HUES64 (cell line): ENCODE measurements around the gene NMU.

ENCODE experiments used
- H3K27ac ChIP-seq: 2 replicates; pipeline ENCODE4 v1.7.0; 2013; ENCODE audit warnings: low read depth, low read length, inconsistent platforms
- H3K27me3 ChIP-seq: 2 replicates; pipeline ENCODE4 v1.6.1; 2013; ENCODE audit warnings: mild to moderate bottlenecking, low read length; ENCODE audit not compliant: insufficient read depth
- H3K36me3 ChIP-seq: 2 replicates; pipeline ENCODE4 v1.6.1; 2013; ENCODE audit warnings: mild to moderate bottlenecking, low read length; ENCODE audit not compliant: insufficient read depth
- H3K4me1 ChIP-seq: 2 replicates; pipeline ENCODE4 v1.6.1; 2013; ENCODE audit warnings: mild to moderate bottlenecking, low read length, moderate library complexity; ENCODE audit not compliant: insufficient read depth
- H3K4me3 ChIP-seq: 2 replicates; pipeline ENCODE4 v1.5.1; 2013; ENCODE audit warnings: mild to moderate bottlenecking, low read length, moderate library complexity
- H3K9ac ChIP-seq: 2 replicates; pipeline ENCODE4 v1.6.1; 2013; ENCODE audit warnings: mild to moderate bottlenecking, low read depth, low read length
- H3K9me3 ChIP-seq: 2 replicates; pipeline ENCODE4 v1.6.1; 2013; ENCODE audit warnings: low read depth, low read length; ENCODE audit not compliant: insufficient read depth
- WGBS: fragments of 150-250, 120-280 bp; methylation state at CpG from one replicate; pipeline ENCODE4 v1.1.7; 2013; ENCODE audit warnings: missing lambda C conversion rate; 5-methylcytosine and 5-hydroxymethylcytosine counted together

The NMU gene

DNA sequence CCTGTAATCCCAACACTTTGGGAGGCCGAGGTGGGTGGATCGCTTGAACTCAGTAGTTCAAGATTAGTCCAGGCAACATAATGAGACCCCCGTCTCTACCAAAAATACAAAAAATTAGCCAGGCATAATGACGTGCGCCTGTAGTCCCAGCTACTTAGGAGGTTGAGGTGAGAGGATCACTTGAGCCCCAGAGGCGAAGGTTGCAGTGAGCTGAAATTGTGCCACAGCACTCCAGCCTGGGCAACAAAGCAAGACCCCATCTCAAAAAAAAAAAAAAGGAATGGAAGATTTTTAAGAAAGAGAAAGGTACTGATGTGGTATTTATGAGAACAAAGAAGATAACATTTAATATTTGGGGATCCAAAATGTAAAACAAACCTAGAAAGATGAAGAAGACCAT, 27.0 kb upstream of the NMU start:
- no peak overlapping the region for H3K4me3 ChIP-seq
- no peak overlapping the region for H3K9ac ChIP-seq
- no peaks in the 10 kb centered on the region for H3K27me3 ChIP-seq
- H3K4me1 ChIP-seq, result peaks cover 13% of the 10 kb centered on the region; the same call in 1 of the 2 replicates
- H3K27ac ChIP-seq, result no peak overlapping the region
- H3K36me3 ChIP-seq, result no peaks in the 10 kb centered on the region
- 99% methylated on average over 6 of the region's 6 CpGs for WGBS
- no peaks in the 10 kb centered on the region for H3K9me3 ChIP-seq

GRCh38 chr4:55661398-55662056, 25.4 kb upstream of the NMU start:
- Histone ChIP-seq H3K27me3 (no peaks in the 10 kb centered on the region), H3K27ac (no peak overlapping the region)
- 93% methylated on average over 5 of the region's 5 CpGs for WGBS

DNA sequence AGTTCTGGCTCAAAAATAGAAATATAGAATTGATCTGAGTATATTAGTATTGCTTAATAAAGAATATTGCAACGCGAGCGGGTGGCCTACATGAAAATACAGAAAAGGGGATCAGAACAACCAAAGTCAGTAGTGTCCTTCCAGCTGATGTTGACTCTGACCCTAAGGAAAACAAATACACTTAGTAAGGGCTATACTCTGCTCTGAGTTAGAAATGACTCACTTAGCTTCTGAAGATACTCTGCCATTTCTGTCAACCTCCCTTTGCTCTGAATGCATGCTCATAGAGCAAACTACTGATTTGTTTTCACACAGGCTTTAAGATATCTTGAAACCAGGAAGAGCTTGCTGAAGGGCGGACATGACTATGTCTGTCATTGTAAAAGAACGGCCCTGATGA, 22.6 kb upstream of the NMU start:
- no peak overlapping the region for H3K9ac ChIP-seq
- no peak overlapping the region for H3K4me3 ChIP-seq
- H3K27ac ChIP-seq, result no peak overlapping the region
- no peaks in the 10 kb centered on the region for H3K27me3 ChIP-seq
- no peaks in the 10 kb centered on the region for H3K9me3 ChIP-seq
- H3K4me1 ChIP-seq, result peaks cover 13% of the 10 kb centered on the region; the same call in 1 of the 2 replicates
- 96% methylated on average over 5 of the region's 5 CpGs for WGBS
- no peaks in the 10 kb centered on the region for H3K36me3 ChIP-seq

More at GRCh38 chr4:55661398-55662056, 25.4 kb upstream of the NMU start:
- Histone ChIP-seq H3K9ac (no peak overlapping the region), H3K4me3 (no peak overlapping the region), H3K4me1 (peaks cover 13% of the 10 kb centered on the region; the same call in 1 of the 2 replicates), H3K9me3 (no peaks in the 10 kb centered on the region), H3K36me3 (no peaks in the 10 kb centered on the region)

DNA sequence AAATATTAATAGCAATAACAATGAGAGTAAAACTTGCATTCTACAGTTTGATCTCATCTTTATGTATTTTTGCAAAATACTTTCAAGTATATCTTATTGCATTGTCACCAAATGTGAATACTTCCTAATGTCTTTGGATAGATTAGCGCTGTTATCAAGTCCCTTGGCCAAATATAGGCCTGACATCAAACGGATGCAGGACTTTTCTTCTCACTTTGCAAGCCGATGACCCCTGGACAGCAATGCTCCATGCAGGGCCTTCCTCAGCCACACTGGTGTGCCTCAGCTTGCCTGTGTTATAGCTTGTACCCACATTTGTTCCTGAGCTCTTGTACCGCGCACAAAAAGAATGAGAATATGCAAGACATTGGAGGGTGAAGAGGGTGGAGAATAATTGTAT, 18.0 kb upstream of the NMU start:
- no peak overlapping the region for H3K4me3 ChIP-seq
- no peak overlapping the region for H3K27ac ChIP-seq
- H3K9me3 ChIP-seq, result no peaks in the 10 kb centered on the region
- H3K4me1 ChIP-seq, result no peaks in the 10 kb centered on the region
- H3K9ac ChIP-seq, result no peak overlapping the region
- WGBS, result 95% methylated on average over 5 of the region's 5 CpGs
- H3K36me3 ChIP-seq, result no peaks in the 10 kb centered on the region
- no peaks in the 10 kb centered on the region for H3K27me3 ChIP-seq

GRCh38 chr4:55650483-55650882, 14.4 kb upstream of the NMU start:
- Histone ChIP-seq H3K4me1 (no peaks in the 10 kb centered on the region), H3K27me3 (no peaks in the 10 kb centered on the region), H3K4me3 (no peak overlapping the region), H3K9ac (no peak overlapping the region), H3K9me3 (no peaks in the 10 kb centered on the region), H3K36me3 (no peaks in the 10 kb centered on the region), H3K27ac (no peak overlapping the region)
- 92% methylated on average over 5 of the region's 5 CpGs for WGBS

GRCh38 chr4:55637272-55637820, 1.2 kb upstream of the NMU start:
- Histone ChIP-seq H3K9ac (peak overlapping the region; percentile 29; the same call in 1 of the 2 replicates), H3K4me3 (peak overlapping the region; percentile 58), H3K27me3 (peaks cover 33% of the 10 kb centered on the region), H3K36me3 (no peaks in the 10 kb centered on the region), H3K9me3 (no peaks in the 10 kb centered on the region), H3K27ac (peak overlapping the region; percentile 81; the same call in 1 of the 2 replicates), H3K4me1 (peaks cover 37% of the 10 kb centered on the region)
- WGBS, result 19% methylated on average over 7 of the region's 12 CpGs

DNA sequence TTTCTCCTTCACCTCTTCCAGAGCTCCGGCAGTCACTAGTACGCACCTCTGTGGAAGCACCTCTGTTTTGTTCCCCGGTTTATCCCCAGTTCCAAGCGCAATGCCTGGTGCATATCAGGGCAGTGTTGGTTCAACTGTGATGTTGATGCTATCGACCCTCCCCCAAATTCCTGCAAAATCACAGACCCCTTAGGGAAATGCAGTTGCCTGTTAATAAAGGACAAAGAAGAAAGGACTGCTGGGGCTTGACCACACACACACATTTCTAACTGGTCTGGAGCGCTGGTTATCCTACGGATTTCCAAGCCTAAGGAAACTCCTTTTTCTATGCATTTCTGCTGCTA, 530 bp upstream of the NMU start:
- H3K4me3 ChIP-seq, result peak overlapping the region; percentile 58
- H3K4me1 ChIP-seq, result peaks cover 44% of the 10 kb centered on the region
- no peak overlapping the region; the same call in 1 of the 2 replicates for H3K27ac ChIP-seq
- H3K36me3 ChIP-seq, result no peaks in the 10 kb centered on the region
- H3K27me3 ChIP-seq, result peaks cover 33% of the 10 kb centered on the region
- WGBS, result 1% methylated on average over 6 of the region's 7 CpGs
- no peaks in the 10 kb centered on the region for H3K9me3 ChIP-seq
- H3K9ac ChIP-seq, result peak overlapping the region; percentile 54; the same call in 1 of the 2 replicates

DNA sequence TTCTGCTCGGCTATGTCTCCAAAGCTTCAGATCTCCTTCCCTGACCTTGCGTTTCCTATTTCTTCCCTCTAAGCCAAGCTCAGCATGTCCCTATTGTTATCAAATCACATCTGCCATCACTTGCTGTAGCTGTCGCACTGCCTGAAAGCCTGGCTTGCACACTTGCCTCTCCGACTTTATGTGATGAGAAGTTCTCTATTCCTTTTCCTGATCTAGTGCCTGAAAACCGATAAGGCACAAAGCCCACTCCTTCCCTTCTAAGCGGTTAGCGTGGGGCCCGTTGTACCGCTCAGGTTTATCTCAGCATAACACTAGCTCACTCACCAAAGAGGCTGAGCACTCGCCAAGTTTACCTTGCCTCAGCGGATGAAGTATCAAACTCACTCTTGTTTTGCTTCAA, 816 bp downstream of the NMU start:
- H3K27ac ChIP-seq, result no peak overlapping the region
- under 1% methylated on average over 11 of the region's 11 CpGs for WGBS
- H3K4me3 ChIP-seq, result peak overlapping the region; percentile 58
- H3K9ac ChIP-seq, result peak overlapping the region; percentile 54
- H3K4me1 ChIP-seq, result peaks cover 44% of the 10 kb centered on the region
- no peaks in the 10 kb centered on the region for H3K9me3 ChIP-seq
- peaks cover 33% of the 10 kb centered on the region for H3K27me3 ChIP-seq
- no peaks in the 10 kb centered on the region for H3K36me3 ChIP-seq

- Histone ChIP-seq H3K9ac (peak overlapping the region; percentile 54; the same call in 1 of the 2 replicates), H3K27ac (no peak overlapping the region), H3K27me3 (peaks cover 33% of the 10 kb centered on the region), H3K4me1 (peaks cover 44% of the 10 kb centered on the region), H3K36me3 (no peaks in the 10 kb centered on the region), H3K9me3 (no peaks in the 10 kb centered on the region), H3K4me3 (peak overlapping the region; percentile 58)
- 29% methylated on average over 3 of the region's 3 CpGs for WGBS
Observed at GRCh38 chr4:55634417-55635128, 1.5 kb downstream of the NMU start.

- WGBS, result 79% methylated on average over 6 of the region's 6 CpGs
- no peak overlapping the region for H3K27ac ChIP-seq
- H3K4me3 ChIP-seq, result no peak overlapping the region
Observed at GRCh38 chr4:55633903-55634302, 2.2 kb downstream of the NMU start.

DNA sequence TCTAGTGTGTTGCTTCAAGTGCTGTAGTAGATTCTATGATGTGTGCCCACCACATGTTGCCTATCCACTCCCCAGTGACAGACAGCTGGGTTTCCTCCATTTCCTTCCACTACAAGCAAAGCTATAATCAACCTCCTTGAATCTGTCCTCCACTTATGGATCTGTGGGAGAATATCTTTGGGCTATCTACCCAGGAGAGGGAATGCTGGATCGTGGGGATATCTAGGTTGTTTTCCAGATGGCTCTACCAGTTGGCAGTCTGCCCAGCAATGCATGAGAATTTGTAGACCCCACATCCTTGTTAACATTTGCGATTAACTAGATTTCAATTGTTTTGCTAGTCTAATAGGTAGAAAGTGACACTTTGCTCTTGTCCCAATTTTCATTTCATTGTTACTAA, 10.3 kb downstream of the NMU start:
- no peaks in the 10 kb centered on the region for H3K9me3 ChIP-seq
- no peaks in the 10 kb centered on the region for H3K4me1 ChIP-seq
- no peak overlapping the region for H3K9ac ChIP-seq
- H3K27me3 ChIP-seq, result no peaks in the 10 kb centered on the region
- no peak overlapping the region for H3K27ac ChIP-seq
- no peak overlapping the region for H3K4me3 ChIP-seq
- peaks cover 15% of the 10 kb centered on the region; the same call in 1 of the 2 replicates for H3K36me3 ChIP-seq
- WGBS, result 97% methylated on average over 2 of the region's 2 CpGs

More at GRCh38 chr4:55633903-55634302, 2.2 kb downstream of the NMU start:
- Histone ChIP-seq H3K9ac (no peak overlapping the region), H3K4me1 (peaks cover 44% of the 10 kb centered on the region), H3K36me3 (0 out of 2 replicates have a peak, but pooled peaks cover 2% of the 10 kb centered on the region), H3K27me3 (peaks cover 33% of the 10 kb centered on the region), H3K9me3 (no peaks in the 10 kb centered on the region)
